Stimulated activated CD4-positive, alpha-beta T cell treated with anti-CD3 and anti-CD28 coated beads, Interleukin-12 subunit alpha, Interleukin-12 subunit beta, amount 100 ng/mL, for 4 hours (primary cell): ENCODE measurements around the gene EIF3I.

ENCODE experiments used
- DNase-seq: peaks from one replicate; pipeline ENCODE4 v3.0.0-alpha.2; 2020

The EIF3I gene

DNA sequence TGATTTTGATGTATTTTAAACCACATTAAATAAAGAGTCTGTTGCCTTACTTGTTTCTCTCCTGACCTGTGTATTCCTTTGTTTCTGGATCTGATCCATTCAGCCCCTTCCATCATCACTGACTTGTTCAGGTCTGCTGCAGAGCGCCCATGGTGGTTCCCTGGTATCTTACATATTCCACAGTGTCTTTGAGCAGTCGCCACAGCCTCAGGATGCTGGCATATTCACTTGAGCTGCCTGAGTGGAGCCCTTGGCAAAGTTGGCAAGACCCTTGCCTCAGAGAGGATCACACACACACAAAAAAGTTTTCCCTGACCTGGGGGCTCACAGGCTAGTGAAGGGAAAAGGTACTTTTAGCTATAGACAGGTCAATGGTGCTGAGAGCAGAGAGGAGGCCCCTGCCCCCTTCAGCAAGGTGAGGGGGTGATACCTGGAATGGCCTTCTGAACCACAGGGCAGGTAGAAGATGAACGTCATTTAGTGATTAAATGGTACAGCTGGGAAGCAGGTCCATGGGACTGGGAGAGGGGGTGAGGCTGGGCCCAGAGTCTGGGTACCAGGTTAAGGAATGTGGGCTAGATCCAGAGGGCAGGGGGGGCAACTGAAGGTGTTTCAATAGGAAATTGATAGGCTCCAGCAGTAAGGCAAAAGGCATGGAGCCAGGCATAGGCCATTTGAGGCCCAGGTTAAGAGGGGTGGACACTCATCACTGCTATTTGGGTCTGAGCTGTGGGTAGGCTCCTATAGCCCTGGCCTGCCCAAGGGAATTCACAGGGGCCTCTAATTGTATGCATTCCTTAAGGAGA, 23.8 kb upstream of the EIF3I start:
- no peak for DNase-seq

DNA sequence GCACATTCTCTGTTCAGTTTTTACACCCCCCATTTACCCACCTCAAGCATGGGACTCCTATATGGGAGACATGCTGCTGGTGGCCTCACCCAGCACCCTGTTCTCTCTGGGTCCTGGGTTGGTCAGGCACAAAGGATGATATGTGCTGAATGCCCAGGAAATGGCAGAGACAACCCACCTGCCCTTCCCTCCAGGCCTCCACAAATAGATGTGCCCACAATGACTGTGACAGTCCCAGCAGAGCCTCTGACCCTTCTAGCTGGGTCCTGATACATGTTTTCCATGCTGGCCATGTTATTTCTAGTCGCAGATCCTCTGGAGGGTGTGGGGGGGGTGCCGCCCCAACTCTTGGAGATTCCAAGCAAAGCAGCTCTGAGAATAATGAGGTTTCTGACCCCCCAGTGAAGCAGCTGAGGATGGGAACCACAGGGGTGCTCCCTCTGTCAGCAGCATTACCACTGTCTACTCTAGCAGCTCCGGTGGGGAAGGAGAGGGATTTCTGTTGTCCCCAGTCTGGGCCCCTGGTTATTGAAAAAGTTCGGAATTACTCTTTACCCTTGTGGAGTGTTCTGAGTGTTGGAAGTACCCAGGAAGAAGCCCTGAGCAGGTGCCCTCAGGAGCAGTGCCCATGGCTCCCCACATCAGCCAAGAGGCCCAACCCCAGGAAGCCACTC, 23.0 kb upstream of the EIF3I start:
- no peak for DNase-seq

DNA sequence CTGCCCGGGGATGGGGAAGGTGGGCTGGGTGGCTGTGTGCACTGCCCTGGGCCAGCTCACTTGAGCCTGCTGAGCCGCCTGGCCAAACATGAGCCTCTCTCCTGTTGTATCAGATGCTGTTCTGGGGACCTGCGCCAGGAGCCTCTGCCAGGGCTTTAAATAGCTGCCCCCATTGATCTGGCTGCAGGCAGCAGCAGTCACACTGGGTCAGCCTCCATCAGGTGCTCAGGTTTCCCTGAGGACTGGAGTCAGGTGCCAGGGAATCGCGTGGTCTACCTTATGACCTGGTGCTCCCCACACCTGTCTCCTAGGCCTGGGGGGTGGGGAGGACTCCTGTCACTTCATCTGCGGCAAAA, 22.5 kb upstream of the EIF3I start:
- no peak for DNase-seq

DNA sequence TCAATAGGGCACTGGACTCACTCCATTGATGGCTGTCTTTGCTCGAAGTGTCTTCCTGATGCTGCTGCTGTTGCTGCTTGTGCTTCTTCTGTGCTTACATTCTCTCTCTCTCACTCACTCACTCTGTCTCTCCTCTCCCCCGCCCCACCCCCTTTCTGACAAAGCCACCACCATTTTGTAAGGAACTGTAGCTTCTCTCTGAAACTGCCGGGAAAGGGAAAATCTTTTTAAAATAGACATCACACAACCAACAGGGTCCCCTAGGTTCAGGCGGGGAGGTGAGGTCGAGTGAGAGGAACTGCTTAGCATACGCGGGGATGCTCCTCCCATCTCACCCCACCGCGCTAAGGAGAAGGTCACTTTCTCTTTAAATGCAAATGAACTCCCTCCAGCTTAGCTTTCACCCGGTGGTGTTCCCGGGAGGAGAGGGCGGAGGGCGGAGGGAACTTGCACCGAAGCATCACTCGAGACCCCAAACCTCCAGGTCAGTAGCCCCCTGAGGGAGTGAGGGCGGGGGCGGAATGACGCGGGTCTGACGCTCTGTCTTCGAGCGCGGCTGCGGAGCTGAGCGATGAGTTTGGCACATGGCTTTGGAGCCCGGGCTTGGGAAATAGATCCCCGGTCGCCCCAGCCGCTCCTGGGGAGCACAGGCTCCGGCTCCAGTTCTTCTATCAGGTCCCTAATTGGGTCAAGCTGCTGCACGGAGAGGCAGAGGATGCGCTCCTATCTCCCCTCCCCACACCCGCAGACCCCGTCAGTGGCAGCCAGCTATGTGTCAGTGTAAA, 21.8 kb upstream of the EIF3I start, which contains the start of gene CCDC28B:
Gene CCDC28B (plus strand): TSS at position 370 of the 785 bp plus-strand sequence. CDS start 1,341 bp downstream, outside the sequence.
- DNase-seq = peak; percentile 44

DNA sequence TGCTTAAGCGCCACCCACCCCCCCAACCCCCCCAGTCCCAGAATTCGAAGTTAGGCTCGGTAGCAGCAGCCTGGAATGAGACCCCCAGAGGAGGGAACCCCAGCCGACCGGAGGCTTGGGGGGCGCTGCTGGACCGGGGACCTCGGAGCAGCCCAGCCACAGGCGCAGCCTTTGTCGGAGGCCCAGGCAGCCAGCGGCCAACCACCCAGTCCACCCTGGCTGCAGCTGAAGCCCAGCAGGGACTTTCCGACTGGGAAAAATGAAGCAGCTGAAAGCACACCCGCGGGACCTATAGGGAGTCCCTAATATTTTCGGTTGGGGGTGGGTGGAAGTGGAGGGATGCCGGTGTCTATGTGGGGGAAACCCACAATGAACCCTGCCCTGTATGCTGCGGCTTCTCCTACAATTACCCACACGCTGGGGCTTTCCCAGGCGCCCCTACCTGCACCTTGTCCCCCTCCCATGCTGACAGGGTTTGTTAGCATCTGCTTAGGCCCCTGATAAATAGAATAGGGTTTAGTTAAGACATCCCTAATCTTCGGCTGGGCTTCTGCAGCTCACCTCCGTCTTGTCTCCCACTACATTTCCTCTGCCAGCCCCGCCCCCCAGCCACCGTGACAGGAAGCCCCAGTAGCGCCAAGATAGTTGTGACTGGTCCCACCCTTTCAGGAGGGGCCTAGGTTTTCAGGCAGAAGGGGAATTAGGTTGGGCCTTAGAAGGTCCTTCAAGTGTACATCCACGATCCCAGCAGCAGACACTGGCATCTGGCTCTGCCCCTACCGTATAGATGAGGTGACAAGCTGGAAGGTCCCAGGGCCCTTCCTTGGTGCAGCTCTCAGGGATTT, 21.0 kb upstream of the EIF3I start:
- DNase-seq = peak; percentile 72

DNA sequence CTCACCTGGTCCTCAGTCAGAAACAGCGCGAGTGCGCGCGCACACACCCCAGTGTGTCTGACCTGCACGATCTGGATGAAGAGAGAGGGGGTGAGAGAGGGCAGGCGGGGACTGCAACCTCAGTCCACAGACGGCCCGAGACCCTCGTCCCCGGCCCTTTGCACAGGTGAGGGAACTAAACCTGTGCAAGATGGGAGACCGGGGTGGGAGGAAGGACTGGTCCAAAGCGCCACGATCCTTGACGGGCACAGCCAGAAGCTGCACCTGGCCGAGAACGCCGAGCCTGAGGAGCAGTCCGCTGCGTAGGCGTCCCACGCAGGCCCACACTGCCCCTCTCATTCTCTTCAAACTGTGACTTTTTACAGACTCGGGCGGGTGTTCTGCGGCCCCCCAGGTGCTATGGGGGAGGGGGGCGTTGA, 17.3 kb upstream of the EIF3I start:
- DNase-seq = no peak

DNA sequence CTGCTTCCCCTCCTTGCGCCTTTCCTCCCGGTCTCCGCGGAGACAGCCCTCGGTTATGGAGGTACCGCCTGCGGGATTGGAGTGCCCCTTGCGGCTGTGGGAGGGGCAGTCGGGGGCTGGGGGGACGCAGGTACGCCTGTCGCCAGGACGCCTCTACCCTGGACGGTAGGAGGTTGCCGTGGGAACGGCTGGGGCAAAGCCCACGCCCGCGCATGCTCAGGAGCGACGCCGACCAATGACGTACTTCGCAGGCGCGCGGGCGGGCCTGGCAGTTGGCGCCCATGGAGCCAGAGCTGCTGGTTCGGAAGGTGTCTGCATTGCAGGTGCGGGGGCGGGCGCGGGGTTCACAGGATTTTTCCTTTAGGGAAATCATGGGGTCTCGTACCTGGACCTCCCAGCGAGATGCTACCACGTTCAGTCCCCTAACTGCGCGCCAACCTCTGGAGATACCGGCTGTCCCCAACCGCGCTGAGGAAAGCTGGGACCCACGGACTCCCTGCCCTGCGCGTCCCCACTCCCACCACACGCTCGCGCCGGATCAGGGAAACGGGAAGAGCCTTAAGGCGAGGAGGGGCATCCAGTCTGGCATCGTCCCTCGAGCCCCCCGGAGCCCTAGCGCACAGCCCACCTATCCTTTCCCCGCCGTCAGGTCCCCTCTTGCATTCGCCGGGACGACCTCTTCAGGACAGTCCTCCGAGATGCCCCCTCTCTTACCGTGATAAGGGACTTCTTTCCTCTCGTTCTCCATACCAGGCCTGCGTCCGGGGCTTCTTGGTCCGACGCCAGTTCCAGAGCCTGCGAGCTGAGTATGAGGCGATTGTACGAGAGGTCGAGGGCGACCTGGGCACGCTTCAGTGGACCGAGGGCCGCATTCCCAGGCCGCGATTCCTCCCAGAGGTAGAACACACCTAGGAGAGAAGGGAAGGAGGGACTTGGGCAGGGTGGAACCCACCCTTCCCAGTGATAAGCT, 16.5 kb upstream of the EIF3I start, which contains the start of gene IQCC:
Gene IQCC (plus strand): TSS at position 271 of the 970 bp plus-strand sequence. CDS start 11 bp downstream, at position 282.
- DNase-seq = peak; percentile 85

DNA sequence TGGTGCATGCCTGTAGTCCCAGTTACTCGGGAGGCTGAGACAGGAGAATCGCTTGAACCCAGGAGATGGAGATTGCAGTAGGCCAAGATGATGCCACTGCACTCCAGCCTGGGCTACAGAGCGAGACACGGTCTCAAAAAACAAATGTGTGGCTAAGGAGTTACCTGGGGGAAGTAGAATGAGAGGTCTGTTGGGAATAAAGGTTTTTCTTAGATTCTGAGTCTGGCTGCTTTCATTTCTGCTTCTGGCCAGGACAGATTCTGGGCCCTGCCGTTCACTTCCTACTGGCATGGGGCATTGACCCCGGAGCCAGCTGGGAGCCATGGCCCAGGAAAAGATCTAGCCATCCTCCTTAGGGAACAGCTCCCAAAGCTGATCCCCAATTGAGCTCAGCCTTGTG, 13.7 kb upstream of the EIF3I start:
- DNase-seq = no peak

DNA sequence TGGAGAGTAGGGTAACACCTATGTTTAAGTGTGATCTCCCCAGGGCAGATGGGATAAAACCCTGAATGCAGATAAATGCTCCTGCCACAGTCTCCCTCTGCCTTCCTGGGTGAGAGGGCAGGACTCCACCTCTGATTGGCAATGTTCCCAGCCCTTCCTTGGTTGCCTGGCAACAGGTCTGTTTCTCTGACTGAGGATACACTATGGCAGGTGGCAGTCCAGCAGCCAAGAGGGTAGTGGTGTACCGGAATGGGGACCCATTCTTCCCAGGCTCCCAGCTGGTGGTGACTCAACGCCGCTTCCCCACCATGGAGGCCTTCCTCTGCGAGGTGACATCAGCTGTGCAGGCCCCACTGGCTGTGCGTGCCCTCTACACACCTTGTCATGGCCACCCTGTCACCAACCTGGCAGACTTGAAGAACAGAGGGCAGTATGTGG, 13.3 kb upstream of the EIF3I start, which contains the start of gene DCDC2B:
Gene DCDC2B (plus strand): TSS at position 199 of the 438 bp plus-strand sequence. CDS start 5 bp downstream, at position 204.
- DNase-seq = no peak

DNA sequence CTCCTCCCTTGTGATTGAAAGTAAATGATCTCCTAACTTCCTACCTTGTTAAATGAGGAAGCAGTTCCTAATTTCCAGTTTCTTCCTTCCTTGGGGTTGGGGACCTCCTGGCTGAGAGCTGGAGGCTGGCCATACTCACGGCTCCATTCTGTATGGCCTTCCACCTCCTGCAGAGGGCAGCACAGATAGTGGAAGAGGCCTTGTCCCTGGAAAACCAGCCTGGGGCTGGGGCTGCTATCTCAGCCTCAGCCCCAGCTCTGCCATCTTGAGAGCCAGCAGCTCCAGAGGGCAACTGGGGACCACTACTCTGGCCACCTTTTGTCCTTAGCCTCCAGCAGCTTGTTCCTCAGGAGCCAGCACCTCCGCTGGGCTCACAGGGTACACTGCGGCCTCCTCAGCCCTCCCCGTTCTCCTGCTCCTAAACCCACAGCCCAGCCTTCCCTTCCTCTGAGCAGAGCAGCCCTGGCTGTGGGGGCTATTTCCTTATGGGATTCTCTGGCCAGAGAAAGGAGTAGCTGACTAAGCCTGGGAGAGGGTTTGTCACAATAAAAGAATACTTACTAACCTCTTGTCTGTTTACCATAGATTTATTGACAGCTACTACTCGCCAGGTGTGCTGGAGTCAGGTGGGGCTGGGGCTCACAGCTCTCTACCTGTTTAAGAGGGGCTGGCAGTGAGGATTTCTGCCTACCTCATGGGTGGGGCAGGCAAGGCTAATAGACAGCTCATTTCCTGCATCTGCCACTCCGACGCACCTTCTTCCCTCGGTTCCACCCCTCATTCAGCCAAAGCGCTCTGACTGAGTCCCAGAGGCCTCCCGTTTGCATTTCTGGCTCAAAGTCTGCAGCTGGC, 6.4 kb upstream of the EIF3I start:
- DNase-seq = peak; percentile 51

DNA sequence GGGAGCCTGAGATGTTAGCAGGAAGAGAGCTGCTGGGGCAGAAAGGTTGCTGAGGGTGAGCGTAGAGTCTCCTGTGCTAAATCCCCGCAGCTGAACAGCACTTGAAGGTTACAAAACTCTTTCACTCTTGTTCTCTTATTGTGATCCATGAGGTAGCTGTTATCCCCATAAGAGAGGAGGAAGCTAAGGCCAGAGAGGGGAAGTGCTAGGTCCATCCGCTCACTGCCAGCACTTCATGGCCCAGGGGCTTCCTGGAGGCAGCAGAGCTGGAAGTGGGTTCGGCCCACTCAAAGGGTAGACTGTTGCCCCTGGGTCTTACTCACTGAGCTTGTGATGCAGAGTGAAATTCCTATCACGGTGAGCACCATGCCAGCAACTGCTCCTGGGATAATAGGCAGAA, 5.6 kb upstream of the EIF3I start:
- DNase-seq = no peak

DNA sequence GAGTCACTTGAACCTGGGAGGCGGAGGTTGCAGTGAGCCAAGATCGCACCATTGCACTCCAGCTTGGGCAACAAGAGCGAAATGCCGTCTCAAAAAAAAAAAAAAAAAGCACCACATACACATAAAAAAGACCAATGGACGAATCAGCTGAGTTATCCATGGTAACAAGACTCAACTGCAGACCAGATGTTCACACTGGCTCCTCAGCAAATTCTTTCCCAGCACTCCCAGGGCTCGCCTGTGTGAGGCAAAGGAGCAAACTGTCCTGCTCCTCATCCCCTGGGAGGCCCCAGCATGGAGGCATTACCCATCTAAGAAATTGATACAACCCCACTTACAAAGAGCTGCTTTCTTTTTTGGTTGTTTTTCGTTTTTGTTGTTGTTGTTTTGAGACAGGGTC, 3.2 kb upstream of the EIF3I start:
- no peak for DNase-seq

DNA sequence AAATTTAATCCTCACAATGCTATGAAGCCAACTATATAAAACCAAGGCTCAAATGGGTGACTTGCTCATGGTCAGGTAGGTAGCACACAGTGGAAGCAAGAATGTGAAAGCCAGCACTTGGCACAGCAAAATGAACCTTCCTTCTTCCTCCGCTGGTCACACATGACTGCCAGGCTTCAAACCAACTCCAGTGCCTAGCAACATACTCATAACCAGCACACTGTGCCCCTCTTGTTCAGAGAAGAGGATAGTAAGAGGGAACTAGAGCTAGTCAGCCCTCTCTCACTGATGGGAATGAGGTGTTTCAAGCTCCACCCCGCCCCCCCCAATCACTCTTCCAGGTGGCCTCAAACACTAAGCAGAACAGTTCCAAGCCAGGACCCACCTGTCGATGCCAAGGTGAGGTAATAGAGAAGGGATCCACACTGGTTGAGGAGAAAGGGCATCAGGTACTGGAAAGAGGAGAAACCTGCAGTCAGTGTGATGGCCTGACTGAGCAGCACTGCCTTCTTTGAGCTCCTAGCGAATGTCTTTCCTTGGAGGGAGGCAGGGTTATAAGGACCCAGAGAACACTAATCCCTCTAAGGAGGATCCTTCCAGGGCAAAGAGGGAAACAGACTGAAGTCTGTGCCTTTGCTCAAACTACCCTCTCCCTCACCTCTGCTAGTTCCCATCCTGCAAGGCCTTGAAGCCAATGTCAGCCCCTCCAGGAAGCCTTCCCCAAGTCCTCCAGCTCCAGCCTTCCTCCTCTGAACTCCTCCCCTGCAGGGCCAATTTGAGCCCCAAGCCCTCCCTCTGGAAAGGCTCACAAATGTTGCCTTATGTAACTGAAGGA, 1.2 kb upstream of the EIF3I start:
- no peak for DNase-seq

DNA sequence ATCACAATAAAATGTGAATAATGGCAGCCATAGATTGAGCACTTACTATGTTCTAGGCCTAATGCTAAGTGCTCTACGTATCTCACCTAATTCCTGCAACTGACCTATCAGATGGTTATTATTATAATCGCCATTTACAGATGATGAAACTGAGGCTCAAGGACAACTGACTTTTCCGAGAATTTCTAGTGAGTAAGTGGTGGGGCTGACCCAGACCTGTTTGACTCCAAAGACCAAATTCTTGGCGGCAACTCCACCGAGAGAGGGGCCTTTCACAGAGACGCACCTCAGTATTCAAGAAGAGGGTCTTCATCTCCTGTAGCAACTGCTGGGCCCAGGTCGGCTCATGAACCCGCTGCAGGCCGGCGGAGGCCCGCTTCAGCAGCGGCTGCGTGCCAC, 627 bp upstream of the EIF3I start:
- DNase-seq = no peak

DNA sequence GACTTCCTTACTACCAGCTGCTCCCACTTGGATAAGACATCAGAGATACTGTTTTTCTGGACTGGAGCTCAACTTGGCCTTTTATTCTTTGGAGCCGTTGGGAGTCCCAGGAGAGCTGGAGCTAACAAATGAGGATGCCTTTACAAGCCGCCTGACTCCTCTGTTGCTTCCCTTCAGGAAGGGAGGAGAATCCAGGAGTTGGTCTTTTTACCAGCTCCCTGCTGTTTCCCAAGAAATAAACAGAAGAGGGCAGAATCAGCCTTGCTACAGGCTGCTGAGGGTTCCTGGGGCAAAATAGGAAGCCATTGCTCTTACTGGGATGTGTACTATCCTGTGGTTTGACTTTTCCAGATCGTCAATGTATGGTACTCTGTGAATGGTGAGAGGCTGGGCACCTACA, 1.5 kb downstream of the EIF3I start:
- no peak for DNase-seq

DNA sequence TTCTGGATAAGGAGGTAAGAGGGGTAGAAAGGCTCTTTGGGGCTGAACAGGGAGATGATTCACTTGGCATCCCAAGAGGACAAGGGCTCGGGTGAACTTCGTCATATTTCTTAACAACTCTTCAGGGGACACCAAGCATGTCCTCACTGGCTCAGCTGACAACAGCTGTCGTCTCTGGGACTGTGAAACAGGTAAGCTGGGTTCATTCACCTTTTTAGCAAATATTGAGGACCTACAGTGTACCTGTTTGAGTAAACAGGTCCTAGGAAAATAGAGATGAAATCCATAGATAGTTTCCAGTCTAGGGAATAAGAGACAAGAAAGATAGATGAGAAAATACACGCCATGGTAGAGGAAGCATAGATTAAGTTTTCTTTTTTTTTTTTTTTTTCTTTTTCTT, 2.1 kb downstream of the EIF3I start:
- no peak for DNase-seq

DNA sequence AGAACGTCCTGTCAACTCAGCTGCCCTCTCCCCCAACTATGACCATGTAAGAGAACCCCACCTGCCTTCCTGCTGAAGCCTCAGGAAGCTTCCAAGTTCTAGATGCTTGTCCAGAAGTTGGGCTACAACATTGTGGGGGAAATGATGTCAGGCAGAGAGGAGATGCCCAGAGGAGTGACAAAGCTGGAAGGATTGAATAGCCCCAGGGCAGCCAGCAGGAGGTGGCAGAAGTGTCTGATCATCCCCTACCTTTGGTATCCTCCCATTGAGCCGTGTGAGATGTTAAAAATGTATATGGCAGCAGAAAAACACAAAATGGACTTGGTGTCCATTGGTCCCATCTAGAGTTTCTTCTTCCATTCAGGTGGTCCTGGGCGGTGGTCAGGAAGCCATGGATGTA, 6.6 kb downstream of the EIF3I start:
- no peak for DNase-seq

DNA sequence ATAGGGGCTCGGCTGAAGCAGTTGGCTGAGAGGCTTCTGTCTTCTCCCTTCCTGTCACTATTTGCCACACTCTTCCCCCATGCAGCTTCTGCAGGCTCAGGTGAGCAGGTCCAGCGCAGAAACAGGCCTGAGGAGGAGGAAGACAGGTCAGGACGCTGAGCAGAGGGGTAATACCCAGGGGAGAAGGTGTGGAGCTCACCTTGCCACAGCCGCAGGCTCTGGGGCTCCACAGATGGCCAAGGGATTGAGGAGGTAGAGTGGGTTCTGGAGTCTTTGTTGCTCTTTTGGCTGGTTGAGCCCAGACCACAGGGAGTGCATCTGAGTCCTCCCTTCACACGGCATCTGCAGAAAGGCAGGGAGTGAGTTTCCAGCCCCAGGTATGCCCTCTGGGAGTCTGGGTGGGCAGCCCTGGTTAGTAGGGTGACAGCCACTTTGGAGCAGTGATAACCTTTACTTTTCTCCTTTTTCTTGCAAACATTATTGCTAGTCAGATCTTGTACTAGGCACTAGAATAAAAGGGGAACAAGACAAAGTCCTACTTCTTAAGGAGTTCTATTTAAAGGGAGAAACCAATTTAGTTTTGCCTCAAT, 9.7 kb downstream of the EIF3I start:
- no peak for DNase-seq
